ENCODE results near the gene NMUR2. TPM values are rescaled to one million over a fixed set of nuclear protein-coding genes. Genes with fewer than 3 reads are reported as not detected.

NMUR2 gene, protein sequence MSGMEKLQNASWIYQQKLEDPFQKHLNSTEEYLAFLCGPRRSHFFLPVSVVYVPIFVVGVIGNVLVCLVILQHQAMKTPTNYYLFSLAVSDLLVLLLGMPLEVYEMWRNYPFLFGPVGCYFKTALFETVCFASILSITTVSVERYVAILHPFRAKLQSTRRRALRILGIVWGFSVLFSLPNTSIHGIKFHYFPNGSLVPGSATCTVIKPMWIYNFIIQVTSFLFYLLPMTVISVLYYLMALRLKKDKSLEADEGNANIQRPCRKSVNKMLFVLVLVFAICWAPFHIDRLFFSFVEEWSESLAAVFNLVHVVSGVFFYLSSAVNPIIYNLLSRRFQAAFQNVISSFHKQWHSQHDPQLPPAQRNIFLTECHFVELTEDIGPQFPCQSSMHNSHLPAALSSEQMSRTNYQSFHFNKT
- total RNA-seq (2022) (not detected in 2 replicates), Bru-seq, nascent RNA (percentile 11 among the genes with signal in this experiment), BruChase-seq, experiment 1, labeled RNA remaining after a 6-hour chase (percentile 12 among the genes with signal in this experiment), BruChase-seq, experiment 2, labeled RNA remaining after a 2-hour chase (percentile 6 among the genes with signal in this experiment)
- long read RNA-seq, result 0 reads

DNA sequence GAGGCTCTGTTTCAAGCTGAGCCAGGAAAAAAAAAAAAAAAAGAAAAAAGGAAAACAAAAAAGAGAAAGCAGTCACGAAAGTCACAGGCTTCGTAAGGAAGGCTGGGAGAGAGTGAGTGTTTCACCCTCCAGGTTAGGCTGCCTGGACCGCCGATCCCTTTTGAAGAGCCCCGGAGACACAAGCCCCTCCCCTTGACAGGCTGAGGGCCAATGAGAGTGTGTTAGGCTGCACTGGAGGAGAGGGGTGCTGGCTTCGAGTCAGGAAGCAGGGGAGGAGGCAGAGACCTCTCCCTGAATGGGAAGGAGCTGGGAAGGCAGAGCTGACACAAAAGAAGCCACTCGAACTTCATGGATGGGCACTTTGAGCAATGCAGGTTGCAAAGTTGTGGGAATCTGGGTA lies at the start of gene NMUR2:
NMUR2 (minus strand) TSS at position 135 of the 400 bp plus-strand sequence. CDS start 166 bp downstream, outside the sequence.
- Mint-ChIP-seq H3K4me1 (ENCODE audit: insufficient read depth, unreplicated experiment) (no peaks in the 10 kb centered on the region), H3K9me3 (ENCODE audit: unreplicated experiment) (no peaks in the 10 kb centered on the region), H3K4me3 (ENCODE audit: unreplicated experiment) (no peak within 1 kb of the TSS), H3K27me3 (ENCODE audit: insufficient read depth, unreplicated experiment) (no peaks in the 10 kb centered on the region), H3K36me3 (ENCODE audit: insufficient read depth, unreplicated experiment) (no peaks in the 10 kb centered on the region), H3K27ac (ENCODE audit: low read depth, unreplicated experiment) (no peak within 1 kb of the TSS)
- no TSS peak for BruUV-seq (replicated peaks)
- CTCF ChIA-PET, result interaction anchor here (1.1 kb wide), 1 partner anchor 56 kb away, joined by 5 read pairs; no protein-coding TSS in a partner anchor
- TF ChIP-seq, protein P1, sequence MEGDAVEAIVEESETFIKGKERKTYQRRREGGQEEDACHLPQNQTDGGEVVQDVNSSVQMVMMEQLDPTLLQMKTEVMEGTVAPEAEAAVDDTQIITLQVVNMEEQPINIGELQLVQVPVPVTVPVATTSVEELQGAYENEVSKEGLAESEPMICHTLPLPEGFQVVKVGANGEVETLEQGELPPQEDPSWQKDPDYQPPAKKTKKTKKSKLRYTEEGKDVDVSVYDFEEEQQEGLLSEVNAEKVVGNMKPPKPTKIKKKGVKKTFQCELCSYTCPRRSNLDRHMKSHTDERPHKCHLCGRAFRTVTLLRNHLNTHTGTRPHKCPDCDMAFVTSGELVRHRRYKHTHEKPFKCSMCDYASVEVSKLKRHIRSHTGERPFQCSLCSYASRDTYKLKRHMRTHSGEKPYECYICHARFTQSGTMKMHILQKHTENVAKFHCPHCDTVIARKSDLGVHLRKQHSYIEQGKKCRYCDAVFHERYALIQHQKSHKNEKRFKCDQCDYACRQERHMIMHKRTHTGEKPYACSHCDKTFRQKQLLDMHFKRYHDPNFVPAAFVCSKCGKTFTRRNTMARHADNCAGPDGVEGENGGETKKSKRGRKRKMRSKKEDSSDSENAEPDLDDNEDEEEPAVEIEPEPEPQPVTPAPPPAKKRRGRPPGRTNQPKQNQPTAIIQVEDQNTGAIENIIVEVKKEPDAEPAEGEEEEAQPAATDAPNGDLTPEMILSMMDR (IDR thresholded peaks at IDR 0.05; ENCODE audit: unreplicated experiment), result no peak
- POLR2A ChIA-PET, result no interaction called here
- peak; percentile 19 for DNase-seq (ENCODE audit: unreplicated experiment)
- intact Hi-C loops (cut with micrococcal nuclease), result no loop called here

DNA sequence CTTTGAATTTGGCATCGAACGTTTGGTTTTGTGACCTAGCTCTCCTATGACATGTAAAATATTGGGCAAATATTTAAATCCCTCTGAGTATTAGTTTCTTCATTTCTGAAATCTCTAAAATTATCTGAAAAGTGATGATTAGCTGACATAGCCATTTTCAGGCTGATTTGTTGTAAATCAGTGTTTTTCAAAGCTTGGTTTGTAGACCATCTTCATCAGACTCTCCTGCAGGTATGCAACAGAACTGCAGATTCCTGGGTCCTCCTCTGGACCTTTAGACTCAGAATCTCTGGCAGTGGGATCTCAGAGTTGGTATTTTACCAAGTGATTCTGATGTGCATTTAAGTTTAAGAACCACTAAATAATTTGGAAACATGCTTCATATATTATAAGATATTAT lies 38.9 kb upstream of the NMUR2 start:
- ChIA-PET POLR2A (no interaction called here), CTCF (no interaction called here)
- TF ChIP-seq, protein P1 (IDR thresholded peaks at IDR 0.05; ENCODE audit: unreplicated experiment), result no peak
- H3K27me3 Mint-ChIP-seq (ENCODE audit: insufficient read depth, unreplicated experiment), result peaks cover 40% of the 10 kb centered on the region
- no peak overlapping the region for H3K27ac Mint-ChIP-seq (ENCODE audit: low read depth, unreplicated experiment)
- no peaks in the 10 kb centered on the region for H3K36me3 Mint-ChIP-seq (ENCODE audit: insufficient read depth, unreplicated experiment)
- no peaks in the 10 kb centered on the region for H3K9me3 Mint-ChIP-seq (ENCODE audit: unreplicated experiment)
- no peaks in the 10 kb centered on the region for H3K4me1 Mint-ChIP-seq (ENCODE audit: insufficient read depth, unreplicated experiment)
- intact Hi-C loops (cut with micrococcal nuclease), result no loop called here
- no TSS peak for BruUV-seq (replicated peaks)
- no peak for DNase-seq (ENCODE audit: unreplicated experiment)
- no peak overlapping the region for H3K4me3 Mint-ChIP-seq (ENCODE audit: unreplicated experiment)

DNA sequence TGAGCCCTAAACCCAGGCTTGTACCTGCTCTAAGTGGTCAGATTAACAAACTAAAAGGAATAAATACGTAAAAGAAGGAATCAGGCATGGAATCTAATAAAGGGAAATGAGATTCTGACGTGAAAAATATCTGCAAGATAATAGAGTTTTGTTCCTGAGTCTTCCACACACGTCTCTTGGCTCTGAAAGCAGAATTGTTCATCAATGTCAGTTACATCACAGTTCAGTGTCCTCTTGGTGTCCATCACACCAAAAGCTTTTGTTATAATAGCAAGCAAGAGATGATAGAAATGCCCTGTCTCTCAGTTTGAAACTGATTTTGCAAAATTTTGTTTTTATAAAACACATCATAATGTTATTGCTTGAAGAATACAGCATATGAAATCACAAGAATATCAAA lies 34.7 kb upstream of the NMUR2 start:
- no TSS peak for BruUV-seq (replicated peaks)
- no peak overlapping the region for H3K4me3 Mint-ChIP-seq (ENCODE audit: unreplicated experiment)
- DNase-seq (ENCODE audit: unreplicated experiment), result no peak
- no peaks in the 10 kb centered on the region for H3K4me1 Mint-ChIP-seq (ENCODE audit: insufficient read depth, unreplicated experiment)
- POLR2A ChIA-PET, result interaction anchor here (0.7 kb wide), 1 partner anchor 9 kb away, joined by 3 read pairs; no protein-coding TSS in a partner anchor
- no peak overlapping the region for H3K27ac Mint-ChIP-seq (ENCODE audit: low read depth, unreplicated experiment)
- no peaks in the 10 kb centered on the region for H3K9me3 Mint-ChIP-seq (ENCODE audit: unreplicated experiment)
- intact Hi-C loops (cut with micrococcal nuclease), result no loop called here
- CTCF ChIA-PET, result interaction anchor here (0.7 to 0.8 kb wide), 2 partner anchors 82 to 121 kb away, joined by 3 to 4 read pairs; no protein-coding TSS in a partner anchor
- H3K36me3 Mint-ChIP-seq (ENCODE audit: insufficient read depth, unreplicated experiment), result no peaks in the 10 kb centered on the region
- TF ChIP-seq, protein P1 (IDR thresholded peaks at IDR 0.05; ENCODE audit: unreplicated experiment), result no peak
- H3K27me3 Mint-ChIP-seq (ENCODE audit: insufficient read depth, unreplicated experiment), result peaks cover 29% of the 10 kb centered on the region

DNA sequence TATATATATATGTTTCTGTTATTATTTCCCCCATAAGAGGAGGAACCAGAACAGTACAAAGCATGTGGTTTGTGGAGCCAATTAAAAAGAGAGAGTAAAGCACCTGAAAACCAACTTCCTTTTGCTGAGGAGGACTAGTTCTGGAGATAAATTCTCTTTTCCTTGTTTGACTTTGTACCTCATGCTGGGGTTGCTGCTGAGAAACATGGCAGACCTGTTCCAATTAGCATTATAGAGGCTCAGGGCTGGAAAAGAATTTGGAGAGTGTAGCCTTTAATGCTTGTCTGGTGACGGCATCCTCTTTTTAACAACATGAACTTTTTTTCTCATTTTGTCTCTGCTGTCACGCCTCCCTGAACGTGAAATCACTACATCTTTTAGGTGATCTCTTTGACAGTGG lies 32.8 kb upstream of the NMUR2 start:
- no peaks in the 10 kb centered on the region for H3K4me1 Mint-ChIP-seq (ENCODE audit: insufficient read depth, unreplicated experiment)
- POLR2A ChIA-PET, result no interaction called here
- no peaks in the 10 kb centered on the region for H3K9me3 Mint-ChIP-seq (ENCODE audit: unreplicated experiment)
- TF ChIP-seq, protein P1 (IDR thresholded peaks at IDR 0.05; ENCODE audit: unreplicated experiment), result no peak
- no peaks in the 10 kb centered on the region for H3K36me3 Mint-ChIP-seq (ENCODE audit: insufficient read depth, unreplicated experiment)
- H3K4me3 Mint-ChIP-seq (ENCODE audit: unreplicated experiment), result no peak overlapping the region
- H3K27ac Mint-ChIP-seq (ENCODE audit: low read depth, unreplicated experiment), result no peak overlapping the region
- no peak for DNase-seq (ENCODE audit: unreplicated experiment)
- intact Hi-C loops (cut with micrococcal nuclease), result no loop called here
- H3K27me3 Mint-ChIP-seq (ENCODE audit: insufficient read depth, unreplicated experiment), result peaks cover 18% of the 10 kb centered on the region
- CTCF ChIA-PET, result interaction anchor here (1.5 kb wide), 1 partner anchor 88 kb away, joined by 4 read pairs; no protein-coding TSS in a partner anchor
- no TSS peak for BruUV-seq (replicated peaks)
